AG04450 (cell line): ENCODE results near the gene DIP2B. TPM values are rescaled to one million over a fixed set of nuclear protein-coding genes. Genes with fewer than 3 reads are reported as not detected.
A peak's percentile ranks its signal among the peaks of the same experiment; 100 is the strongest.
"Not testable (repeated sequence)": the region's sequence is repeated elsewhere in the genome, so short reads cannot be mapped to it uniquely, and the experiment has no call there.

Source experiments
- CTCF ChIA-PET: fragments of 300-600, 350-600 bp; formaldehyde crosslinking; extraction: SDS; loops from one replicate; lab custom pipeline; 2022; ENCODE audit warnings: antibody characterized with exemption, inconsistent platforms; lab: Charles Lee
- POLR2A ChIA-PET: fragments of 350-600 bp; formaldehyde crosslinking; extraction: SDS; loops from one replicate; lab custom pipeline; 2021; ENCODE audit warnings: antibody characterized with exemption, inconsistent platforms; lab: Yijun Ruan, JAX
- DNase-seq: peaks from one replicate; pipeline ENCODE4 v3.0.0-alpha.2; 2011; ENCODE audit warnings: low read depth, low spot score
- H3K27ac ChIP-seq: one replicate; pipeline ENCODE4 v1.5.1; 2012; ENCODE audit warnings: low read depth, low read length, control low read depth
- H3K27me3 ChIP-seq: one replicate; pipeline ENCODE4 v1.6.0; 2012; ENCODE audit warnings: low read length; ENCODE audit not compliant: control insufficient read depth, insufficient read depth
- H3K4me3 ChIP-seq: 2 replicates; pipeline ENCODE4 v1.5.1; 2011; ENCODE audit warnings: mild to moderate bottlenecking, low read depth, low read length, control low read depth
- H3K9me3 ChIP-seq: 2 replicates; pipeline ENCODE4 v1.5.1; 2012; ENCODE audit warnings: low read length; ENCODE audit not compliant: control insufficient read depth, insufficient read depth
- CTCF ChIP-seq: IDR thresholded peaks from 2 replicates; pipeline ENCODE4 v1.5.1; 2011; ENCODE audit warnings: low read depth, low read length, control low read depth, inconsistent platforms
- polyA plus RNA-seq: library from polyadenylated mRNA; depleted of rRNA; stranded (reverse); fragments of >200 nt; gene quantifications from 2 replicates; pipeline ENCODE4 v1.2.3, GENCODE V29; 2011

DIP2B gene
- polyA plus RNA-seq, 1 experiment: 22.0 TPM

- POLR2A ChIA-PET: no interaction called here
- H3K27me3 ChIP-seq: no peaks in the 10 kb centered on the region
These were observed 22.2 kb upstream of the DIP2B start for GRCh38 chr12:50482571-50482970.

GRCh38 chr12:50483488-50483887 lies 21.3 kb upstream of the DIP2B start:
- no peak for TF ChIP-seq CTCF
- no peak overlapping the region for H3K27ac ChIP-seq
- no peaks in the 10 kb centered on the region for H3K27me3 ChIP-seq
- no peaks in the 10 kb centered on the region; the same call in 1 of the 2 replicates for H3K9me3 ChIP-seq
- ChIA-PET CTCF (interaction anchor here (0.6 kb wide), 1 partner anchor 20 kb away, joined by 3 read pairs; no protein-coding TSS in a partner anchor), POLR2A (no interaction called here)
- H3K4me3 ChIP-seq: no peak overlapping the region
- DNase-seq: no peak

More at GRCh38 chr12:50482571-50482970, 22.2 kb upstream of the DIP2B start:
- Histone ChIP-seq H3K27ac (no peak overlapping the region), H3K4me3 (no peak overlapping the region), H3K9me3 (no peaks in the 10 kb centered on the region; the same call in 1 of the 2 replicates)
- CTCF ChIA-PET: no interaction called here
- no peak for DNase-seq
- TF ChIP-seq CTCF: no peak

- H3K27me3 ChIP-seq: no peaks in the 10 kb centered on the region
- no peak overlapping the region for H3K4me3 ChIP-seq
- H3K27ac ChIP-seq: no peak overlapping the region
- TF ChIP-seq CTCF: no peak
- peaks cover 9% of the 10 kb centered on the region; the same call in 1 of the 2 replicates for H3K9me3 ChIP-seq
- ChIA-PET CTCF (no interaction called here), POLR2A (interaction anchor here (0.6 to 0.7 kb wide), 2 partner anchors 401 kb away, joined by 3 to 5 read pairs; no protein-coding TSS in a partner anchor)
- no peak for DNase-seq
These were observed 16.0 kb upstream of the DIP2B start for GRCh38 chr12:50488801-50489200.

- POLR2A ChIA-PET, H3K27ac ChIP-seq, H3K4me3 ChIP-seq, H3K27me3 ChIP-seq, DNase-seq: not testable (repeated sequence)
- peaks cover 19% of the 10 kb centered on the region for H3K9me3 ChIP-seq
- CTCF ChIA-PET: interaction anchor here (1.6 kb wide), 1 partner anchor 10 kb away, joined by 3 read pairs; no protein-coding TSS in a partner anchor
These were observed 6.7 kb upstream of the DIP2B start for GRCh38 chr12:50498119-50498518.

- ChIA-PET CTCF (interaction anchor here (1.0 to 5.1 kb wide), 11 partner anchors 12 to 229 kb away, joined by 3 to 27 read pairs (median 5); no protein-coding TSS in a partner anchor), POLR2A (interaction anchor here (0.7 kb wide), 1 partner anchor 10 kb away, joined by 3 read pairs; no protein-coding TSS in a partner anchor)
- no peaks in the 10 kb centered on the region for H3K9me3 ChIP-seq
- TF ChIP-seq CTCF: no peak
- DNase-seq: no peak
- peak overlapping the region; percentile 90 for H3K4me3 ChIP-seq
- no peaks in the 10 kb centered on the region for H3K27me3 ChIP-seq
- peak overlapping the region; percentile 57 for H3K27ac ChIP-seq
These were observed 1.1 kb downstream of the DIP2B start for GRCh38 chr12:50505675-50506530.
